SK-N-SH treated with all-trans-retinoic acid at 6 μM for 48 hours (cell line): Measurements from ENCODE around the gene CNTN1.

Experiments used
- ATAC-seq: fragments of 200-7000 bp; cut with Tn5 transposase; 3 replicates; pipeline ENCODE4 v1.9.1; 2020; ENCODE audit warnings: mild to moderate bottlenecking, moderate library complexity
- ARNTL ChIP-seq: fragments of 450-650 bp; formaldehyde crosslinking; IDR thresholded peaks from 2 replicates; pipeline ENCODE4 v1.5.0; 2020; ENCODE audit warnings: low read depth, mild to moderate bottlenecking, moderate library complexity, borderline replicate concordance
- CSDC2 ChIP-seq: fragments of 250-450 bp; sonication (Bioruptor Pico); IDR thresholded peaks from 2 replicates; pipeline ENCODE4 v1.5.0; 2020; ENCODE audit warnings: mild to moderate bottlenecking, moderate library complexity
- ESRRG ChIP-seq: fragments of 250-450 bp; sonication (Bioruptor Pico); IDR thresholded peaks from 2 replicates; pipeline ENCODE4 v1.6.1; 2021; ENCODE audit warnings: mild to moderate bottlenecking
- GLIS3 ChIP-seq: fragments of 250-450 bp; sonication (Bioruptor Pico); IDR thresholded peaks from 2 replicates; pipeline ENCODE4 v1.5.0; 2020; ENCODE audit warnings: mild to moderate bottlenecking, moderate library complexity
- ISL1 ChIP-seq: fragments of 250-450 bp; sonication (Bioruptor Pico); IDR thresholded peaks from 2 replicates; pipeline ENCODE4 v2.1.2; 2022; ENCODE audit warnings: mild to moderate bottlenecking, moderate library complexity
- PPARA ChIP-seq: fragments of 250-450 bp; sonication (Bioruptor Pico); IDR thresholded peaks from 2 replicates; pipeline ENCODE4 v1.5.0; 2020; ENCODE audit warnings: mild to moderate bottlenecking, borderline replicate concordance
- RARB ChIP-seq: fragments of 250-450 bp; sonication (Bioruptor Pico); IDR thresholded peaks from 2 replicates; pipeline ENCODE4 v1.8.0; 2021; ENCODE audit warnings: mild to moderate bottlenecking, moderate library complexity
- SNAI2 ChIP-seq: fragments of 250-450 bp; sonication (Bioruptor Pico); IDR thresholded peaks from 2 replicates; pipeline ENCODE4 v1.5.0; 2020; ENCODE audit warnings: mild to moderate bottlenecking, moderate library complexity
- TCF4 ChIP-seq: fragments of 250-450 bp; sonication (Bioruptor Pico); IDR thresholded peaks from 2 replicates; pipeline ENCODE4 v1.8.0; 2021; ENCODE audit warnings: mild to moderate bottlenecking, moderate library complexity, borderline replicate concordance
- TOX ChIP-seq: fragments of 250-450 bp; sonication (Bioruptor Pico); IDR thresholded peaks from 2 replicates; pipeline ENCODE4 v1.8.0; 2021; ENCODE audit warnings: mild to moderate bottlenecking, moderate library complexity, borderline replicate concordance
- ZC3H10 ChIP-seq: fragments of 250-450 bp; sonication (Bioruptor Pico); IDR thresholded peaks from 2 replicates; pipeline ENCODE4 v1.5.1; 2021; ENCODE audit warnings: mild to moderate bottlenecking, moderate library complexity
- ZFP3 ChIP-seq: fragments of 250-450 bp; sonication (Bioruptor Pico); IDR thresholded peaks from 2 replicates; pipeline ENCODE4 v1.5.0; 2020; ENCODE audit warnings: mild to moderate bottlenecking, moderate library complexity
- ZFP30 ChIP-seq: fragments of 450-650 bp; formaldehyde crosslinking; IDR thresholded peaks from 2 replicates; pipeline ENCODE4 v1.5.0; 2022; ENCODE audit warnings: mild to moderate bottlenecking, moderate library complexity
- ZNF565 ChIP-seq: fragments of 450-650 bp; formaldehyde crosslinking; conservative IDR thresholded peaks from 2 replicates; pipeline ENCODE4 v1.5.0; 2020; ENCODE audit warnings: low read depth, mild to moderate bottlenecking, moderate library complexity
- ZNF70 ChIP-seq: fragments of 450-650 bp; formaldehyde crosslinking; IDR thresholded peaks from 2 replicates; pipeline ENCODE4 v1.5.0; 2020; ENCODE audit warnings: mild to moderate bottlenecking, moderate library complexity
- ZNF8 ChIP-seq: fragments of 450-650 bp; formaldehyde crosslinking; IDR thresholded peaks from 2 replicates; pipeline ENCODE4 v1.5.0; 2020; ENCODE audit warnings: mild to moderate bottlenecking, moderate library complexity
- TF ChIP-seq, protein P1 (sequence below): fragments of 250-450 bp; sonication (Bioruptor Pico); IDR thresholded peaks from 2 replicates; pipeline ENCODE4 v1.5.1; 2020; ENCODE audit warnings: low read depth, mild to moderate bottlenecking, moderate library complexity
- TF ChIP-seq, protein P2 (sequence below): fragments of 250-450 bp; sonication (Bioruptor Pico); IDR thresholded peaks from 2 replicates; pipeline ENCODE4 v1.8.0; 2020; ENCODE audit warnings: mild to moderate bottlenecking, moderate library complexity, borderline replicate concordance
- TF ChIP-seq, protein P3 (sequence below): fragments of 250-450 bp; sonication (Bioruptor Pico); IDR thresholded peaks from 2 replicates; pipeline ENCODE4 v1.8.0; 2021; ENCODE audit warnings: low read depth, mild to moderate bottlenecking, moderate library complexity, borderline replicate concordance
- TF ChIP-seq, protein P4 (sequence below): fragments of 250-450 bp; sonication (Bioruptor Pico); IDR thresholded peaks from 2 replicates; pipeline ENCODE4 v1.5.1; 2021; ENCODE audit warnings: mild to moderate bottlenecking, moderate library complexity
- TF ChIP-seq, protein P5 (sequence below): fragments of 250-450 bp; sonication (Bioruptor Pico); IDR thresholded peaks from 2 replicates; pipeline ENCODE4 v1.5.0; 2020; ENCODE audit warnings: mild to moderate bottlenecking, moderate library complexity

CNTN1 gene

DNA sequence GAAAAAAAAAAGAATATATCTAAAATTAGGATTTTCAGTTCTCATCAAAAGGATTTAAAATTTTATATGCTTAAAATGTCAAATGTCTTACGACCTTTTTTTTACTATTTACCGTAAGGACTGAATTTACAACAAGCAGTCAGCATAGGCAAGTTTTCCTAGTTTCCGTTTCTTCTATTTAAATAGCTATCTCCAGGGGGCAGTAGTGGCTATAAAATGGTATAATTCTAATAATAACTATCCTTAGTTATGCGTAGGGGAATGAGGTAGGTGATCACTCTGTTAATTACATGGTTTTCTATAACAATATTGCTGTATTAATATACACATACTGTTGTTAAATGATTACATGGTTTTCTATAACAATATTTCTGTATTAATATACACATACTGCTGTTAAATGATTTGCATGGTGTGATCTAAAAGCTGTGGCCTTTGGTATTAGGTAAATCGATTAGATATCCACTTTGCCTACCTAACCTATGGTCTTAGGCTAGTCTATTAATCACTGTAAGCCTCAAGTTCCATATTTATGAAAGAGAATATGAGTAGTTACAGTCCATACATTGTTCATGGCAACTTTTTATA is 278.2 kb downstream of the CNTN1 start:
- TF ChIP-seq ISL1 (CRISPR knock-in tag) (no peak), SNAI2 (CRISPR knock-in tag) (no peak), ARNTL (CRISPR knock-in tag) (no peak), ZFP30 (CRISPR knock-in tag) (no peak), TCF4 (CRISPR knock-in tag) (no peak), RARB (CRISPR knock-in tag) (no peak), ZNF8 (CRISPR knock-in tag) (no peak), ZNF565 (CRISPR knock-in tag) (no peak), TOX (no peak), CSDC2 (CRISPR knock-in tag) (no peak), ZFP3 (CRISPR knock-in tag) (no peak)
- TF ChIP-seq, protein P1, sequence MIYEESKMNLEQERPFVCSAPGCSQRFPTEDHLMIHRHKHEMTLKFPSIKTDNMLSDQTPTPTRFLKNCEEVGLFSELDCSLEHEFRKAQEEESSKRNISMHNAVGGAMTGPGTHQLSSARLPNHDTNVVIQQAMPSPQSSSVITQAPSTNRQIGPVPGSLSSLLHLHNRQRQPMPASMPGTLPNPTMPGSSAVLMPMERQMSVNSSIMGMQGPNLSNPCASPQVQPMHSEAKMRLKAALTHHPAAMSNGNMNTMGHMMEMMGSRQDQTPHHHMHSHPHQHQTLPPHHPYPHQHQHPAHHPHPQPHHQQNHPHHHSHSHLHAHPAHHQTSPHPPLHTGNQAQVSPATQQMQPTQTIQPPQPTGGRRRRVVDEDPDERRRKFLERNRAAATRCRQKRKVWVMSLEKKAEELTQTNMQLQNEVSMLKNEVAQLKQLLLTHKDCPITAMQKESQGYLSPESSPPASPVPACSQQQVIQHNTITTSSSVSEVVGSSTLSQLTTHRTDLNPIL (CRISPR knock-in tag): no peak
- TF ChIP-seq, protein P2, sequence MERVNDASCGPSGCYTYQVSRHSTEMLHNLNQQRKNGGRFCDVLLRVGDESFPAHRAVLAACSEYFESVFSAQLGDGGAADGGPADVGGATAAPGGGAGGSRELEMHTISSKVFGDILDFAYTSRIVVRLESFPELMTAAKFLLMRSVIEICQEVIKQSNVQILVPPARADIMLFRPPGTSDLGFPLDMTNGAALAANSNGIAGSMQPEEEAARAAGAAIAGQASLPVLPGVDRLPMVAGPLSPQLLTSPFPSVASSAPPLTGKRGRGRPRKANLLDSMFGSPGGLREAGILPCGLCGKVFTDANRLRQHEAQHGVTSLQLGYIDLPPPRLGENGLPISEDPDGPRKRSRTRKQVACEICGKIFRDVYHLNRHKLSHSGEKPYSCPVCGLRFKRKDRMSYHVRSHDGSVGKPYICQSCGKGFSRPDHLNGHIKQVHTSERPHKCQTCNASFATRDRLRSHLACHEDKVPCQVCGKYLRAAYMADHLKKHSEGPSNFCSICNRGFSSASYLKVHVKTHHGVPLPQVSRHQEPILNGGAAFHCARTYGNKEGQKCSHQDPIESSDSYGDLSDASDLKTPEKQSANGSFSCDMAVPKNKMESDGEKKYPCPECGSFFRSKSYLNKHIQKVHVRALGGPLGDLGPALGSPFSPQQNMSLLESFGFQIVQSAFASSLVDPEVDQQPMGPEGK: no peak
- no peak for ATAC-seq

DNA sequence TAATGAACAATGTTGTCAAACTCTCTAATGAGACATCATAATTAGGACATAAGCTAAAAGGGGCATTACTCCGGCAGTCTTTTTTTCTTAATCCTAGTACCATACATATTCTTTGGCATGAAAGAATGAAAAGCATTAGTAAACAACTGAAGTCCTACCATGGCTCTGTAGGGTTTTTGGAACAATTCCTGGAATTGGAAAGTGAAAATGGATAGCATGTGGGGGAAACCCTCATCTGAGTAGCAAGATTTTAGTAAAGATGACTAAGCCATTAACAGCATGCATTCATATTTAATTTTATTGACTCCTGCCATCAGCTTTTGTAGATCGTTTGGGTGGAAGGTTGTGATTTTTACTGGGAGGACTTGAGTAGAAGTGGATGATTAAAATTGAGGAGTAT is 279.7 kb downstream of the CNTN1 start:
- ATAC-seq: no peak
- no peak for TF ChIP-seq ZC3H10 (CRISPR knock-in tag)
- TF ChIP-seq, protein P3, sequence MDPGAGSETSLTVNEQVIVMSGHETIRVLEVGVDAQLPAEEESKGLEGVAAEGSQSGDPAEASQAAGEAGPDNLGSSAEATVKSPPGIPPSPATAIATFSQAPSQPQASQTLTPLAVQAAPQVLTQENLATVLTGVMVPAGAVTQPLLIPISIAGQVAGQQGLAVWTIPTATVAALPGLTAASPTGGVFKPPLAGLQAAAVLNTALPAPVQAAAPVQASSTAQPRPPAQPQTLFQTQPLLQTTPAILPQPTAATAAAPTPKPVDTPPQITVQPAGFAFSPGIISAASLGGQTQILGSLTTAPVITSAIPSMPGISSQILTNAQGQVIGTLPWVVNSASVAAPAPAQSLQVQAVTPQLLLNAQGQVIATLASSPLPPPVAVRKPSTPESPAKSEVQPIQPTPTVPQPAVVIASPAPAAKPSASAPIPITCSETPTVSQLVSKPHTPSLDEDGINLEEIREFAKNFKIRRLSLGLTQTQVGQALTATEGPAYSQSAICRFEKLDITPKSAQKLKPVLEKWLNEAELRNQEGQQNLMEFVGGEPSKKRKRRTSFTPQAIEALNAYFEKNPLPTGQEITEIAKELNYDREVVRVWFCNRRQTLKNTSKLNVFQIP (CRISPR knock-in tag): no peak
- no peak for TF ChIP-seq CSDC2 (CRISPR knock-in tag)
- no peak for TF ChIP-seq ZNF565 (CRISPR knock-in tag)
- TF ChIP-seq PPARA (CRISPR knock-in tag): no peak
- no peak for TF ChIP-seq ESRRG (CRISPR knock-in tag)
- no peak for TF ChIP-seq ZNF8 (CRISPR knock-in tag)
- no peak for TF ChIP-seq ZFP3 (CRISPR knock-in tag)
- TF ChIP-seq, protein P2: no peak
- no peak for TF ChIP-seq GLIS3 (CRISPR knock-in tag)
- TF ChIP-seq ISL1 (CRISPR knock-in tag): no peak
- TF ChIP-seq, protein P4, sequence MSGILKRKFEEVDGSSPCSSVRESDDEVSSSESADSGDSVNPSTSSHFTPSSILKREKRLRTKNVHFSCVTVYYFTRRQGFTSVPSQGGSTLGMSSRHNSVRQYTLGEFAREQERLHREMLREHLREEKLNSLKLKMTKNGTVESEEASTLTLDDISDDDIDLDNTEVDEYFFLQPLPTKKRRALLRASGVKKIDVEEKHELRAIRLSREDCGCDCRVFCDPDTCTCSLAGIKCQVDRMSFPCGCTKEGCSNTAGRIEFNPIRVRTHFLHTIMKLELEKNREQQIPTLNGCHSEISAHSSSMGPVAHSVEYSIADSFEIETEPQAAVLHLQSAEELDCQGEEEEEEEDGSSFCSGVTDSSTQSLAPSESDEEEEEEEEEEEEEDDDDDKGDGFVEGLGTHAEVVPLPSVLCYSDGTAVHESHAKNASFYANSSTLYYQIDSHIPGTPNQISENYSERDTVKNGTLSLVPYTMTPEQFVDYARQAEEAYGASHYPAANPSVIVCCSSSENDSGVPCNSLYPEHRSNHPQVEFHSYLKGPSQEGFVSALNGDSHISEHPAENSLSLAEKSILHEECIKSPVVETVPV (CRISPR knock-in tag): no peak
- TF ChIP-seq ARNTL (CRISPR knock-in tag): no peak
- TF ChIP-seq TCF4 (CRISPR knock-in tag): no peak
- TF ChIP-seq TOX: no peak
- TF ChIP-seq SNAI2 (CRISPR knock-in tag): no peak

DNA sequence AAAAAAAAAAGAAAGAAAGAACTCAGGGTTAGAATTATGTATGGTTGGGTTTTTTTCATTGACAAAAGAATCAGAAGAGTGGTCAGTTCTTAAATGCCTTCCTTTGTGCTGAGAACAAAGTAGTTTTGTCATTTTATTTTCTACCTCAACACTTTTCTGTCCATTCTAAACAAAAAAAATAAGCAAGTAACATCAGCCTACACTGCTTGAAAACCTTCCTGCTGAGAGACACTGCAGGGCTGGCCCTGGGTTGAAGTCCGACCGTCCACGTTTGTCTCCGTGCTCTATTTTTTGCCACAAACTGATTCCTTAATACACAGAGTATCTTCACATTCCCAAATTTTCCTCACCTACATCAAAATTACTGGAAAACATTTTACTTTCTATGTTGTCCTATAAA is 284.3 kb downstream of the CNTN1 start:
- ATAC-seq: no peak
- TF ChIP-seq ZNF70 (CRISPR knock-in tag) (no peak), PPARA (CRISPR knock-in tag) (no peak), ARNTL (CRISPR knock-in tag) (no peak)
- TF ChIP-seq, protein P5, sequence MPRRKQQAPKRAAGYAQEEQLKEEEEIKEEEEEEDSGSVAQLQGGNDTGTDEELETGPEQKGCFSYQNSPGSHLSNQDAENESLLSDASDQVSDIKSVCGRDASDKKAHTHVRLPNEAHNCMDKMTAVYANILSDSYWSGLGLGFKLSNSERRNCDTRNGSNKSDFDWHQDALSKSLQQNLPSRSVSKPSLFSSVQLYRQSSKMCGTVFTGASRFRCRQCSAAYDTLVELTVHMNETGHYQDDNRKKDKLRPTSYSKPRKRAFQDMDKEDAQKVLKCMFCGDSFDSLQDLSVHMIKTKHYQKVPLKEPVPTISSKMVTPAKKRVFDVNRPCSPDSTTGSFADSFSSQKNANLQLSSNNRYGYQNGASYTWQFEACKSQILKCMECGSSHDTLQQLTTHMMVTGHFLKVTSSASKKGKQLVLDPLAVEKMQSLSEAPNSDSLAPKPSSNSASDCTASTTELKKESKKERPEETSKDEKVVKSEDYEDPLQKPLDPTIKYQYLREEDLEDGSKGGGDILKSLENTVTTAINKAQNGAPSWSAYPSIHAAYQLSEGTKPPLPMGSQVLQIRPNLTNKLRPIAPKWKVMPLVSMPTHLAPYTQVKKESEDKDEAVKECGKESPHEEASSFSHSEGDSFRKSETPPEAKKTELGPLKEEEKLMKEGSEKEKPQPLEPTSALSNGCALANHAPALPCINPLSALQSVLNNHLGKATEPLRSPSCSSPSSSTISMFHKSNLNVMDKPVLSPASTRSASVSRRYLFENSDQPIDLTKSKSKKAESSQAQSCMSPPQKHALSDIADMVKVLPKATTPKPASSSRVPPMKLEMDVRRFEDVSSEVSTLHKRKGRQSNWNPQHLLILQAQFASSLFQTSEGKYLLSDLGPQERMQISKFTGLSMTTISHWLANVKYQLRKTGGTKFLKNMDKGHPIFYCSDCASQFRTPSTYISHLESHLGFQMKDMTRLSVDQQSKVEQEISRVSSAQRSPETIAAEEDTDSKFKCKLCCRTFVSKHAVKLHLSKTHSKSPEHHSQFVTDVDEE: no peak
- TF ChIP-seq, all 23 proteins: peak for 0
